ENCODE results near the gene ANKRD40. TPM values are rescaled to one million over a fixed set of nuclear protein-coding genes. Genes with fewer than 3 reads are reported as not detected.
"Not testable (repeated sequence)": the region's sequence is repeated elsewhere in the genome, so short reads cannot be mapped to it uniquely, and the experiment has no call there.

ANKRD40 gene
- total RNA-seq, 1 experiment from 2014 or later, result 45.3 TPM

DNA sequence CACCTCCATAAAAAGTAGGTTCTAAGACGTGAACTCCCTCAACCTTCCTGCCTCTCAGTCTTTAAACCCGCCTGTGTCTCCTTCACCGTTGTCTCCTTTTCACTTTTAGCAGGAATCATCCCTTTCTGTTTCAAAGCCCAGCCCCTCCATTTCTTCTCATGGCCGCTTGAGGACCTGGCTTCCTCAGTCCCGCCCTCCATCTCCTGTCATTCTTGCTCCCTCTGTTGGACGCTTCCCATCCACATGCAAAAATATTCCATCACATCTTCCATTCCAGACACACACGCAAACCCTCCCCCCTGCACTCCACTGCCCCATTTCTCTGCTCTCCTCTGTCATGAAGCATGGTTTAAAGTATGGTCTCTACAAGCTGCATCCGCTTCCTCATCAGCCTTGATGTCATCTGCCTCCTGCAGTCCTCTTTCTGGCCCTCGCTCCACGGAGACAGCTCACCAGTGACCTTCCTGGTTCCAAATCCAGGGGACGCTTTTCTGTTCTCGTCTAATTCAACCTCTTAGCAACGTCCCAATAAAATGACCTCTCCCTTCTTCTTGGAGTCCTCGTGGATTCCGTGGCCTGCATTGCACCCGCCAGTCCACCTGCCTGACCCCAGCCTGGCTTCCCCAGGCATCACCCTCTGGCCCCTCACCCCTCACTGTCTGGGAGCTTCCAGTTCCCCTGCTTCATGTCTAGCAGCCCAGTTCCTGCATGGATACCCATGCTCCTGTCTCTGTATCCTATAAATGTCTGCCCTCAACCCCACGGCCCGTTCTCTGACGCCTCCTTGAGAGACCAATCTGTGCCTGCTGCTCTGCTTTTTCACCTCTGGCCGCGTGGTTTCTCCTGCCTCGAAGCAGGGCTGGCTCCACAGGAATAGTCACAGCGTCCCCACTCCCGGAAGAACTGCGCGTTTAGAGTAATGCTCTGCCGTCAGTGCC lies 26.2 kb downstream of the ANKRD40 start:
- H3K4me3 Mint-ChIP-seq, result no peak overlapping the region
- H3K27ac Mint-ChIP-seq, result no peak overlapping the region
- no peaks in the 10 kb centered on the region for H3K36me3 Mint-ChIP-seq
- H3K27me3 Mint-ChIP-seq (ENCODE audit: low read depth), result no peaks in the 10 kb centered on the region
- POLR2A ChIA-PET, result no interaction called here
- DNase-seq (ENCODE audit: low spot score), result no peak
- H3K4me1 Mint-ChIP-seq, result peaks cover 24% of the 10 kb centered on the region
- ATAC-seq, result peak; percentile 53
- TF ChIP-seq ZNF416 (CRISPR knock-in tag; IDR thresholded peaks at IDR 0.05) (no peak), NR1H2 (CRISPR knock-in tag; IDR thresholded peaks at IDR 0.05) (no peak), MXD4 (CRISPR knock-in tag; IDR thresholded peaks at IDR 0.05; ENCODE audit: borderline replicate concordance) (no peak), ZSCAN18 (CRISPR knock-in tag; IDR thresholded peaks at IDR 0.05) (no peak), MLX (CRISPR knock-in tag; IDR thresholded peaks at IDR 0.05) (no peak)
- H3K9me3 Mint-ChIP-seq, result no peaks in the 10 kb centered on the region
- CTCF ChIA-PET, result interaction anchor here (0.9 to 1.3 kb wide), 4 partner anchors 12 to 131 kb away, joined by 3 to 8 read pairs (median 6); no protein-coding TSS in a partner anchor

DNA sequence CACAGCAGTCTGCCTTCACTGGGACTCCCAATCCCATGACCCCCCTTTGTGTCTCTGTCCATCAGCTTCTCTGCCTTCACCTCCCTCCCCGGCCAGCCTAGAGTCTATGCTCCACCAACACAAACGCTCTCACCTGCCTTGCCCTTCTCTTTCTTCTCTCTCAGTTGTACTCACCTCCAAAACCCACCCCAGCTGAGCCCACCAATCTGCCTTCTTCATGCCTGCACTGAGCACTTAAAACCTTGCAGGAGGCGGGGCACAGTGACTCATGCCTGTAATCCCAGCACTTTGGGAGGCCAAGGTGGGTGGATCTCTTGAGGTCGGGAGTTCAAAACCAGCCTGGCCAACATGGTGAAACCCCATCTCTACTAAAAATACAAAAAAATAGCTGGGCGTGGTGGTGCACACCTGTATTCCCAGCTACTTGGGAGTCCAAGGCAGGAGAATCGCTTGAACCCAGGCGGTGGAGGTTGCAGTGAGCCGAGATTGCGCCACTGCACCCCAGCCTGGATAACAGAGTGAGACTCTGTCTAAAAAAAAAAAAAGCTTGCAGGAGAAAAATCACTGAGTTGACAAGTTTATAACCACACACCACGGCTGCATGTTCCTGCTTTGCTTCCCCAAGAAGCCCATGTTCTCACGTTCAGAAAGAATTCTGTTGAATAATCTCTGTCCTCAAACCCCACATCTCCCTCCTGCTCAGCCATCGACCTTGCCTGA lies 27.0 kb downstream of the ANKRD40 start:
- not testable (repeated sequence) for H3K36me3 Mint-ChIP-seq; H3K4me3 Mint-ChIP-seq; H3K9me3 Mint-ChIP-seq; H3K27me3 Mint-ChIP-seq (ENCODE audit: low read depth); ATAC-seq; DNase-seq (ENCODE audit: low spot score); H3K27ac Mint-ChIP-seq
- peaks cover 18% of the 10 kb centered on the region for H3K4me1 Mint-ChIP-seq
- ChIA-PET CTCF (interaction anchor here (0.9 to 1.2 kb wide), 3 partner anchors 11 to 130 kb away, joined by 3 to 8 read pairs (median 4); no protein-coding TSS in a partner anchor), POLR2A (interaction anchor here (0.5 kb wide), 1 partner anchor 15 kb away, joined by 3 read pairs; no protein-coding TSS in a partner anchor)

GRCh38 chr17:50680126-50680525 lies 27.6 kb downstream of the ANKRD40 start:
- no peak overlapping the region for H3K4me3 Mint-ChIP-seq
- ATAC-seq (no peak), DNase-seq (ENCODE audit: low spot score) (no peak)
- no peak overlapping the region for H3K27ac Mint-ChIP-seq
- no peaks in the 10 kb centered on the region for H3K27me3 Mint-ChIP-seq (ENCODE audit: low read depth)
- POLR2A ChIA-PET, result interaction anchor here (0.5 kb wide), 1 partner anchor 15 kb away, joined by 3 read pairs; no protein-coding TSS in a partner anchor
- CTCF ChIA-PET, result no interaction called here
- no peaks in the 10 kb centered on the region for H3K9me3 Mint-ChIP-seq
- TF ChIP-seq ZNF232 (CRISPR knock-in tag; IDR thresholded peaks at IDR 0.05) (no peak), ETV6 (CRISPR knock-in tag; IDR thresholded peaks at IDR 0.05) (no peak), PRDM15 (CRISPR knock-in tag; IDR thresholded peaks at IDR 0.05) (no peak), HMGA2 (CRISPR knock-in tag; IDR thresholded peaks at IDR 0.05) (no peak)
- no peaks in the 10 kb centered on the region for H3K36me3 Mint-ChIP-seq
- peaks cover 17% of the 10 kb centered on the region for H3K4me1 Mint-ChIP-seq

DNA sequence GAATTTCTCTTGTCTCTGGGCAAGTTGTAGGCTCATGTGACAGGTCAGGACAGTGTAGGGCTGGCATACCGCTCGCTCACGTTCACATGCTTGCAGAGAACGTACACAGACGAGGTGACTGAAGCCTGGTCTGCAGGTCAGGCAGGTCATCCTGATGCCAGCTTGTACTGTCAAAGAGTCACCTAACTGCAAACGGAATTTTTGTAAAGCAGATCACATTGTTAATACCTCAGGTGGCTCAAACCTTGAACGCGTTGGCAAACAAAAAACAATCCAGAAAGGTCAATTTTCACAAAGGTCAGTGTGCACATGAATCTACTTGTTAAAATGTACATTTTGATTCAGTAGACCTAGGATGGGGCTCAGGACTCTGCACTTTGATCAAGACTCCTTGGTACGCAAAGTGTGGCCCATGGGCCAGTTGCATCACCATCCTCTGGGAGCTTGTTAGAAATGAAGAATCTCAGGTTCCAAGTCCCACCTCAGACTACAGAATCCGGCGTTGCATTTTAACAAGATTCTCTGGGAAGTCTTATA lies 28.6 kb downstream of the ANKRD40 start:
- Mint-ChIP-seq H3K4me1 (peaks cover 9% of the 10 kb centered on the region), H3K36me3 (no peaks in the 10 kb centered on the region), H3K4me3 (no peak overlapping the region), H3K9me3 (no peaks in the 10 kb centered on the region), H3K27me3 (ENCODE audit: low read depth) (no peaks in the 10 kb centered on the region; the same call in 1 of the 2 replicates), H3K27ac (no peak overlapping the region)
- CTCF ChIA-PET, result interaction anchor here (0.9 kb wide), 1 partner anchor 19 kb away, joined by 3 read pairs; no protein-coding TSS in a partner anchor
- DNase-seq (ENCODE audit: low spot score) (no peak), ATAC-seq (no peak)
- POLR2A ChIA-PET, result no interaction called here
- TF ChIP-seq, protein P1, sequence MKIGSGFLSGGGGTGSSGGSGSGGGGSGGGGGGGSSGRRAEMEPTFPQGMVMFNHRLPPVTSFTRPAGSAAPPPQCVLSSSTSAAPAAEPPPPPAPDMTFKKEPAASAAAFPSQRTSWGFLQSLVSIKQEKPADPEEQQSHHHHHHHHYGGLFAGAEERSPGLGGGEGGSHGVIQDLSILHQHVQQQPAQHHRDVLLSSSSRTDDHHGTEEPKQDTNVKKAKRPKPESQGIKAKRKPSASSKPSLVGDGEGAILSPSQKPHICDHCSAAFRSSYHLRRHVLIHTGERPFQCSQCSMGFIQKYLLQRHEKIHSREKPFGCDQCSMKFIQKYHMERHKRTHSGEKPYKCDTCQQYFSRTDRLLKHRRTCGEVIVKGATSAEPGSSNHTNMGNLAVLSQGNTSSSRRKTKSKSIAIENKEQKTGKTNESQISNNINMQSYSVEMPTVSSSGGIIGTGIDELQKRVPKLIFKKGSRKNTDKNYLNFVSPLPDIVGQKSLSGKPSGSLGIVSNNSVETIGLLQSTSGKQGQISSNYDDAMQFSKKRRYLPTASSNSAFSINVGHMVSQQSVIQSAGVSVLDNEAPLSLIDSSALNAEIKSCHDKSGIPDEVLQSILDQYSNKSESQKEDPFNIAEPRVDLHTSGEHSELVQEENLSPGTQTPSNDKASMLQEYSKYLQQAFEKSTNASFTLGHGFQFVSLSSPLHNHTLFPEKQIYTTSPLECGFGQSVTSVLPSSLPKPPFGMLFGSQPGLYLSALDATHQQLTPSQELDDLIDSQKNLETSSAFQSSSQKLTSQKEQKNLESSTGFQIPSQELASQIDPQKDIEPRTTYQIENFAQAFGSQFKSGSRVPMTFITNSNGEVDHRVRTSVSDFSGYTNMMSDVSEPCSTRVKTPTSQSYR (CRISPR knock-in tag; IDR thresholded peaks at IDR 0.05), result no peak
- no peak for TF ChIP-seq RORB (CRISPR knock-in tag; IDR thresholded peaks at IDR 0.05)
- TF ChIP-seq STAT6 (CRISPR knock-in tag; conservative IDR thresholded peaks at IDR 0.05; ENCODE audit: low read depth), result no peak
